ENCODE data around the gene TNFRSF8. TPM values are rescaled to one million over a fixed set of nuclear protein-coding genes. Genes with fewer than 3 reads are reported as not detected.

TNFRSF8 gene
- polyA plus RNA-seq, 4 donors, result 0.36 to 1.3 (median 0.54) TPM

GRCh38 chr1:12112711-12113161, 49.6 kb downstream of the TNFRSF8 start:
- no peak for DNase-seq (ENCODE audit: low read depth in 4 of 4, low spot score in 3 of 4)

- no peak for DNase-seq (ENCODE audit: low read depth in 4 of 4, low spot score in 3 of 4)
Observed at GRCh38 chr1:12113433-12114339, 50.6 kb downstream of the TNFRSF8 start.

GRCh38 chr1:12114340-12114683, 51.2 kb downstream of the TNFRSF8 start:
- no peak for DNase-seq (ENCODE audit: low read depth in 4 of 4, low spot score in 3 of 4)

- no peak for DNase-seq (ENCODE audit: low read depth in 4 of 4, low spot score in 3 of 4)
Observed at GRCh38 chr1:12114916-12115315, 51.8 kb downstream of the TNFRSF8 start.

GRCh38 chr1:12121212-12122003, 58.3 kb downstream of the TNFRSF8 start:
- DNase-seq (ENCODE audit: low read depth in 4 of 4, low spot score in 3 of 4), result no peak

- DNase-seq (ENCODE audit: low read depth in 4 of 4, low spot score in 3 of 4), result no peak
Observed at GRCh38 chr1:12123172-12123571, 60.1 kb downstream of the TNFRSF8 start.

- peak in 2 of 4 donors; percentile 46 to 52 for DNase-seq (ENCODE audit: low read depth in 4 of 4, low spot score in 3 of 4)
Observed at GRCh38 chr1:12124693-12125421, 61.8 kb downstream of the TNFRSF8 start.

GRCh38 chr1:12125422-12126355, 62.6 kb downstream of the TNFRSF8 start:
- no peak for DNase-seq (ENCODE audit: low read depth in 4 of 4, low spot score in 3 of 4)

GRCh38 chr1:12126781-12127180, 63.7 kb downstream of the TNFRSF8 start:
- DNase-seq (ENCODE audit: low read depth in 4 of 4, low spot score in 3 of 4), result no peak

- no peak for DNase-seq (ENCODE audit: low read depth in 4 of 4, low spot score in 3 of 4)
Observed at GRCh38 chr1:12127206-12127810, 64.2 kb downstream of the TNFRSF8 start.

- DNase-seq (ENCODE audit: low read depth in 4 of 4, low spot score in 3 of 4), result no peak
Observed at GRCh38 chr1:12128120-12128519, 65.0 kb downstream of the TNFRSF8 start.

- DNase-seq (ENCODE audit: low read depth in 4 of 4, low spot score in 3 of 4), result no peak
Observed at GRCh38 chr1:12129624-12130023, 66.5 kb downstream of the TNFRSF8 start.

GRCh38 chr1:12130466-12131130, 67.5 kb downstream of the TNFRSF8 start:
- no peak for DNase-seq (ENCODE audit: low read depth in 4 of 4, low spot score in 3 of 4)

- DNase-seq (ENCODE audit: low read depth in 4 of 4, low spot score in 3 of 4), result no peak
Observed at GRCh38 chr1:12132078-12132477, 69.0 kb downstream of the TNFRSF8 start.

- no peak for DNase-seq (ENCODE audit: low read depth in 4 of 4, low spot score in 3 of 4)
Observed at GRCh38 chr1:12134716-12135115, 71.6 kb downstream of the TNFRSF8 start.

- DNase-seq (ENCODE audit: low read depth in 4 of 4, low spot score in 3 of 4), result no peak
Observed at GRCh38 chr1:12135612-12136011, 72.5 kb downstream of the TNFRSF8 start.

GRCh38 chr1:12136916-12137610, 74.0 kb downstream of the TNFRSF8 start:
- DNase-seq (ENCODE audit: low read depth in 4 of 4, low spot score in 3 of 4), result no peak
